22Rv1 (cell line): ENCODE results near the gene VAPB.

Experiments
- CTCF ChIP-seq: fragments of 450-650 bp; IDR thresholded peaks from 2 replicates; pipeline ENCODE4 v1.5.1; 2017; ENCODE audit warnings: mild to moderate bottlenecking
- ZFX ChIP-seq: fragments of 450-650 bp; IDR thresholded peaks from 2 replicates; pipeline ENCODE4 v1.6.1; 2017; ENCODE audit warnings: antibody characterized with exemption, borderline replicate concordance

DNA sequence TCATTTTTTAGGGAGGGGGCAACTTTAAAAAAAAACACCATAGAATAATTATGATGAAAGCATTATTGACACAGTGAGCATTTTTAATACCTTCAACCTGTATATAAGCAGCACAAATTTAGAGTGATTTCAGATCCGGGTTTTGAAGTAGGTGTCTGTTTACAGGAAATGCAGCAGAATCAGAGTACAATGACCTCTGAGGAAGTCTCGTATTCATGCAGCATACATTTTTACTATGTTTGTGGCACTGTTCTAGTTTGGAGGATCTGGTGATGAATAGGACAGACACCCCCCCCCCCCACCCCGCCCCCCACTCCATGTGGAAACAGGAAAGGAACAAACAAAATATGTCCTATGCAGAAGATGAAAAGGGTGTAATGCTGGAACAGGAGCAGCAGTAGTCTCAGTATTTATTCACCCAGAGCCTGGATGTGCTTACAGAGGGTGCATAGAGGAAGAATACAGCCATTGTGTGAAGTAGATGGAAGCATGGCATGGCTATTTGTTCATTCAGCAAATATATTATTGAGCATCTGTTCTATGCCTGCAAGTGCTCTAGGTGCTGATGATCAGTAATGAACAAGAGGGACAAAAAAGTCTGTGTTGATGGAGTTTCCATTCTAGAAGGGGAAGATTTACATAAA lies 19.7 kb downstream of the VAPB start:
- TF ChIP-seq CTCF (no peak), ZFX (no peak)
